ENCODE measurements around the gene CXCR3.

Gene CXCR3

GRCh38 chrX:71657267-71657666 lies 39.0 kb upstream of the CXCR3 start:
- Histone ChIP-seq H2AFZ (ENCODE audit: insufficient read depth, low read length, poor library complexity) (no peak overlapping the region), H3K79me1 (ENCODE audit: low read length) (no peaks in the 10 kb centered on the region), H3K18ac (ENCODE audit: low read length) (no peak overlapping the region), H3K4me3 (ENCODE audit: low read depth, low read length) (no peak overlapping the region), H4K8ac (ENCODE audit: low read depth, low read length) (no peak overlapping the region), H3K9me3 (ENCODE audit: insufficient read depth, low read depth, low read length) (no peaks in the 10 kb centered on the region), H2BK5ac (ENCODE audit: low read depth, low read length, poor library complexity) (no peak overlapping the region), H2BK120ac (ENCODE audit: insufficient read depth, low read length, poor library complexity) (no peak overlapping the region), H3K36me3 (ENCODE audit: control insufficient read depth in 1 of 2, insufficient read depth in 2 of 2, low read length in 2 of 2) (no peaks in the 10 kb centered on the region), H3K9ac (ENCODE audit: low read length) (no peak overlapping the region), H3K4me2 (ENCODE audit: low read length) (no peak overlapping the region), H3K4ac (ENCODE audit: low read depth, low read length) (no peak overlapping the region), H3K23ac (ENCODE audit: low read length) (no peak overlapping the region), H4K12ac (ENCODE audit: low read depth, low read length) (no peak overlapping the region), H2AK5ac (ENCODE audit: low read length) (no peak overlapping the region), H3K27ac (ENCODE audit: low read depth, low read length) (no peak overlapping the region), H3K79me2 (ENCODE audit: control insufficient read depth, insufficient read depth, low read length, poor library complexity) (no peaks in the 10 kb centered on the region), H3K14ac (ENCODE audit: low read length) (no peak overlapping the region), H3K27me3 (ENCODE audit: insufficient read depth, low read length) (no peaks in the 10 kb centered on the region), H3K4me1 (ENCODE audit: control insufficient read depth in 1 of 2, insufficient read depth in 2 of 2, low read length in 2 of 2) (no peaks in the 10 kb centered on the region), H2BK12ac (ENCODE audit: low read length) (no peak overlapping the region), H4K91ac (ENCODE audit: low read depth, low read length) (no peak overlapping the region)
- no CpG with 5 or more reads among the region's 4 CpGs for WGBS (ENCODE audit: extremely low coverage, insufficient coverage, insufficient read length)
- no peak for DNase-seq

- Histone ChIP-seq H3K27me3 (ENCODE audit: insufficient read depth, low read length) (no peaks in the 10 kb centered on the region), H3K9me3 (ENCODE audit: insufficient read depth, low read depth, low read length) (no peaks in the 10 kb centered on the region), H2BK5ac (ENCODE audit: low read depth, low read length, poor library complexity) (no peak overlapping the region)
Observed at GRCh38 chrX:71653344-71653743, 35.0 kb upstream of the CXCR3 start.

DNA sequence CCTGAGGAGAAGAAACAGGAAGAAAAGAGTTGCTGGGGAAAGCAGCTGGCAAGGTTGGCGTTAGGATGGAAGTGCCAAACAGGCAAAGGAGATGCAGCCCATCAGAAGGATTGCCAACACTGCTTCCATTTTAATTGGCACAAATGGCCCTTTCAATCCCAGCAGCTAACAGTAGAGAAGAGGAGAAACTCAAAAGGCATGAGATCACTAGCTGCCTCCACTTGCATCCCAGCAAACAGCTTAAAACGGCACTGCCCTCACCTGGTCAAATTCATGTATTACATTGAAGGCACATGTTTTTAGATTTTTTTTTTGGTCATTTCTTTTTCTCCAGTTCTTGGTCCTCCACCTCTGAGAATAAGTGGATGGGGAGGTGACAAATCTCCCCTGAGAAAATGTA lies 34.1 kb upstream of the CXCR3 start:
- H3K4me1 ChIP-seq (ENCODE audit: control insufficient read depth in 1 of 2, insufficient read depth in 2 of 2, low read length in 2 of 2): no peaks in the 10 kb centered on the region
- no peaks in the 10 kb centered on the region for H3K9me3 ChIP-seq (ENCODE audit: insufficient read depth, low read depth, low read length)
- H3K4me2 ChIP-seq (ENCODE audit: low read length): no peak overlapping the region
- no peak overlapping the region for H2BK12ac ChIP-seq (ENCODE audit: low read length)
- H3K14ac ChIP-seq (ENCODE audit: low read length): no peak overlapping the region
- H3K36me3 ChIP-seq (ENCODE audit: control insufficient read depth in 1 of 2, insufficient read depth in 2 of 2, low read length in 2 of 2): no peaks in the 10 kb centered on the region
- no peak overlapping the region for H3K18ac ChIP-seq (ENCODE audit: low read length)
- H2AFZ ChIP-seq (ENCODE audit: insufficient read depth, low read length, poor library complexity): no peak overlapping the region
- H2BK5ac ChIP-seq (ENCODE audit: low read depth, low read length, poor library complexity): no peak overlapping the region
- WGBS (ENCODE audit: extremely low coverage, insufficient coverage, insufficient read length): no CpG with 5 or more reads among the region's 2 CpGs
- H2AK5ac ChIP-seq (ENCODE audit: low read length): no peak overlapping the region
- no peak overlapping the region for H2BK120ac ChIP-seq (ENCODE audit: insufficient read depth, low read length, poor library complexity)
- H4K8ac ChIP-seq (ENCODE audit: low read depth, low read length): no peak overlapping the region
- no peak overlapping the region for H3K9ac ChIP-seq (ENCODE audit: low read length)
- H3K4me3 ChIP-seq (ENCODE audit: low read depth, low read length): no peak overlapping the region
- H3K27me3 ChIP-seq (ENCODE audit: insufficient read depth, low read length): no peaks in the 10 kb centered on the region
- H3K79me1 ChIP-seq (ENCODE audit: low read length): no peaks in the 10 kb centered on the region
- no peak overlapping the region for H3K27ac ChIP-seq (ENCODE audit: low read depth, low read length)
- H3K4ac ChIP-seq (ENCODE audit: low read depth, low read length): no peak overlapping the region
- no peak overlapping the region for H4K91ac ChIP-seq (ENCODE audit: low read depth, low read length)
- H4K12ac ChIP-seq (ENCODE audit: low read depth, low read length): no peak overlapping the region
- H3K79me2 ChIP-seq (ENCODE audit: control insufficient read depth, insufficient read depth, low read length, poor library complexity): no peaks in the 10 kb centered on the region
- peak; percentile 11 to 64 for DNase-seq
- H3K23ac ChIP-seq (ENCODE audit: low read length): no peak overlapping the region

More at GRCh38 chrX:71653344-71653743, 35.0 kb upstream of the CXCR3 start:
- no peak overlapping the region for H2BK120ac ChIP-seq (ENCODE audit: insufficient read depth, low read length, poor library complexity)
- H2AFZ ChIP-seq (ENCODE audit: insufficient read depth, low read length, poor library complexity): no peak overlapping the region
- H3K4me3 ChIP-seq (ENCODE audit: low read depth, low read length): no peak overlapping the region
- H3K14ac ChIP-seq (ENCODE audit: low read length): no peak overlapping the region
- no peak overlapping the region for H4K8ac ChIP-seq (ENCODE audit: low read depth, low read length)
- no peak overlapping the region for H2BK12ac ChIP-seq (ENCODE audit: low read length)
- H3K27ac ChIP-seq (ENCODE audit: low read depth, low read length): no peak overlapping the region
- H3K79me1 ChIP-seq (ENCODE audit: low read length): no peaks in the 10 kb centered on the region
- no peak overlapping the region for H4K12ac ChIP-seq (ENCODE audit: low read depth, low read length)
- no CpG with 5 or more reads among the region's 2 CpGs for WGBS (ENCODE audit: extremely low coverage, insufficient coverage, insufficient read length)
- H3K36me3 ChIP-seq (ENCODE audit: control insufficient read depth in 1 of 2, insufficient read depth in 2 of 2, low read length in 2 of 2): no peaks in the 10 kb centered on the region
- no peak overlapping the region for H2AK5ac ChIP-seq (ENCODE audit: low read length)
- H3K4me1 ChIP-seq (ENCODE audit: control insufficient read depth in 1 of 2, insufficient read depth in 2 of 2, low read length in 2 of 2): no peaks in the 10 kb centered on the region
- H3K23ac ChIP-seq (ENCODE audit: low read length): no peak overlapping the region
- DNase-seq: no peak
- no peak overlapping the region for H3K18ac ChIP-seq (ENCODE audit: low read length)
- H3K4me2 ChIP-seq (ENCODE audit: low read length): no peak overlapping the region
- no peak overlapping the region for H4K91ac ChIP-seq (ENCODE audit: low read depth, low read length)
- no peaks in the 10 kb centered on the region for H3K79me2 ChIP-seq (ENCODE audit: control insufficient read depth, insufficient read depth, low read length, poor library complexity)
- no peak overlapping the region for H3K9ac ChIP-seq (ENCODE audit: low read length)
- no peak overlapping the region for H3K4ac ChIP-seq (ENCODE audit: low read depth, low read length)

DNA sequence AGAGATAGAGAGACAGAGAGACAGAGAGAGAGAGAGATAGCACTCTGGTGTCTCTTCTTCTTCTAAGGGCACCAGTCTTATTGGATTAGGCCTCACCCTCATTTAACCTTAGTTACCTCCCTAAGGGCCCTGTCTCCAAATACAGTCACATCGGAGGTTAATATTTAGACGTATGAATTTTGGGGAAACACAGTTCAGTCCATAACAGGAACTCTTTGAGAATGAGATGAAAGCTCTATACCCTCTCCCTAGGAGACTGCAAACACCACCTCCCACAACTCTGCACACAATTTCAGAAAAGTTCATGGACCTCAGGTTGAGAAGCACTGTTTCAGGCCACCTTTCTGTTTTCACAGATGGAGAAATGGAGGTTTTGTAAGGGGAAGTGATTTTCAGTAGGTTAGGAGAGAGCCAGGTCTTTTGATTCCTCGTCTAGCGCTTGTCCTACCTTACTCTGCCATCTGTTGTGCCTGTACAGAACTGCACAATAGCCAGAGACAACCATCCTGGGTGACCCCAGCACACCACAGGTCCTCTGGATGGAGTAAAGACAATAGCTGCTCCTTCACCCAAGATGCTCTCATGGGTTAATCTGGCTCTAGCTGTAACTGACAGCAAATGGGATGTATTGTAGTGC lies 32.1 kb upstream of the CXCR3 start:
- no peak overlapping the region for H2AFZ ChIP-seq (ENCODE audit: insufficient read depth, low read length, poor library complexity)
- no peak overlapping the region for H2BK12ac ChIP-seq (ENCODE audit: low read length)
- no peak overlapping the region for H2BK5ac ChIP-seq (ENCODE audit: low read depth, low read length, poor library complexity)
- no peaks in the 10 kb centered on the region for H3K79me2 ChIP-seq (ENCODE audit: control insufficient read depth, insufficient read depth, low read length, poor library complexity)
- H3K18ac ChIP-seq (ENCODE audit: low read length): no peak overlapping the region
- H3K4me2 ChIP-seq (ENCODE audit: low read length): no peak overlapping the region
- no peak overlapping the region for H4K12ac ChIP-seq (ENCODE audit: low read depth, low read length)
- no peaks in the 10 kb centered on the region for H3K27me3 ChIP-seq (ENCODE audit: insufficient read depth, low read length)
- no peak overlapping the region for H4K91ac ChIP-seq (ENCODE audit: low read depth, low read length)
- no peak for DNase-seq
- no peak overlapping the region for H3K4ac ChIP-seq (ENCODE audit: low read depth, low read length)
- no peak overlapping the region for H2BK120ac ChIP-seq (ENCODE audit: insufficient read depth, low read length, poor library complexity)
- no peak overlapping the region for H3K27ac ChIP-seq (ENCODE audit: low read depth, low read length)
- no peaks in the 10 kb centered on the region for H3K36me3 ChIP-seq (ENCODE audit: control insufficient read depth in 1 of 2, insufficient read depth in 2 of 2, low read length in 2 of 2)
- H3K23ac ChIP-seq (ENCODE audit: low read length): no peak overlapping the region
- no peak overlapping the region for H3K4me3 ChIP-seq (ENCODE audit: low read depth, low read length)
- H2AK5ac ChIP-seq (ENCODE audit: low read length): no peak overlapping the region
- H3K14ac ChIP-seq (ENCODE audit: low read length): no peak overlapping the region
- no peaks in the 10 kb centered on the region for H3K79me1 ChIP-seq (ENCODE audit: low read length)
- no peaks in the 10 kb centered on the region for H3K4me1 ChIP-seq (ENCODE audit: control insufficient read depth in 1 of 2, insufficient read depth in 2 of 2, low read length in 2 of 2)
- no peak overlapping the region for H3K9ac ChIP-seq (ENCODE audit: low read length)
- no peaks in the 10 kb centered on the region for H3K9me3 ChIP-seq (ENCODE audit: insufficient read depth, low read depth, low read length)
- WGBS (ENCODE audit: extremely low coverage, insufficient coverage, insufficient read length): no CpG with 5 or more reads among the region's 4 CpGs
- no peak overlapping the region for H4K8ac ChIP-seq (ENCODE audit: low read depth, low read length)
